Loucy (cell line): ENCODE results near the gene SPTLC3.

ENCODE experiments used
- CTCF ChIP-seq: fragments of 200-600 bp; sonication (generic); conservative IDR thresholded peaks from 2 replicates; pipeline ENCODE4 v1.5.1; 2014; ENCODE audit warnings: mild to moderate bottlenecking, antibody characterized with exemption, low read length
- EZH2phosphoT487 ChIP-seq: fragments of 200-600 bp; IDR thresholded peaks from 2 replicates; pipeline ENCODE4 v1.6.1; 2018; ENCODE audit warnings: antibody characterized with exemption, mild to moderate bottlenecking, moderate library complexity, borderline replicate concordance

- no peak for TF ChIP-seq EZH2phosphoT487
- no peak for TF ChIP-seq CTCF
Observed at GRCh38 chr20:13029687-13030375, 21.1 kb downstream of the SPTLC3 start.
